Neural cell (in vitro differentiated cells): ENCODE measurements around the gene MTG1. TPM values are rescaled to one million over a fixed set of nuclear protein-coding genes. Genes with fewer than 3 reads are reported as not detected.

Experiments
- H2AFZ ChIP-seq: fragments of 200-600, 300-800 bp; sonication (generic), shearing (Covaris generic); 2 replicates; pipeline ENCODE4 v1.6.0; 2014; ENCODE audit warnings: low read depth, mild to moderate bottlenecking, antibody characterized with exemption, low read length, moderate library complexity
- H3F3A ChIP-seq: fragments of 200-600 bp; shearing (Covaris generic); 2 replicates; pipeline ENCODE4 v1.6.1; 2016; ENCODE audit warnings: mild to moderate bottlenecking, moderate library complexity, mixed read lengths, antibody characterized with exemption, low read length; ENCODE audit not compliant: insufficient read depth, poor library complexity, severe bottlenecking
- H3K27ac ChIP-seq: fragments of 200-600, 300-800 bp; sonication (generic), shearing (Covaris generic); 2 replicates; pipeline ENCODE4 v1.5.1; 2014; ENCODE audit warnings: mild to moderate bottlenecking, low read length, moderate library complexity
- H3K27me3 ChIP-seq: fragments of 300-800, 200-600 bp; sonication (generic), shearing (Covaris generic); 2 replicates; pipeline ENCODE4 v1.6.0; 2014; ENCODE audit warnings: mild to moderate bottlenecking, low read depth, low read length, moderate library complexity; ENCODE audit not compliant: insufficient read depth
- H3K36me3 ChIP-seq: fragments of 300-800, 200-600 bp; sonication (generic), shearing (Covaris generic); 2 replicates; pipeline ENCODE4 v1.5.1; 2014; ENCODE audit warnings: mild to moderate bottlenecking, antibody characterized with exemption, low read length, moderate library complexity; ENCODE audit not compliant: insufficient read depth
- H3K4me2 ChIP-seq: fragments of 300-800, 200-600 bp; sonication (generic), shearing (Covaris generic); 2 replicates; pipeline ENCODE4 v1.6.0; 2014; ENCODE audit warnings: mild to moderate bottlenecking, low read length
- H3K4me3 ChIP-seq: fragments of 300-800, 200-600 bp; sonication (generic), shearing (Covaris generic); 2 replicates; pipeline ENCODE4 v1.5.1; 2014; ENCODE audit warnings: mild to moderate bottlenecking, low read length, moderate library complexity
- H3K79me2 ChIP-seq: fragments of 200-600 bp; shearing (Covaris generic); replicated peaks from 2 replicates; pipeline ENCODE4 v1.6.0; 2014; ENCODE audit warnings: mild to moderate bottlenecking, low read length, moderate library complexity; ENCODE audit not compliant: insufficient read depth
- H3K9ac ChIP-seq: fragments of 300-800, 200-600 bp; sonication (generic), shearing (Covaris generic); 2 replicates; pipeline ENCODE4 v1.6.1; 2016; ENCODE audit warnings: mild to moderate bottlenecking, low read length, mixed read lengths
- H3K9me2 ChIP-seq: fragments of 200-600 bp; shearing (Covaris generic); 2 replicates; pipeline ENCODE4 v1.6.1; 2016; ENCODE audit warnings: mild to moderate bottlenecking, low read length, mixed read lengths; ENCODE audit not compliant: insufficient read depth
- H3K9me3 ChIP-seq: fragments of 200-600, 300-800 bp; sonication (generic), shearing (Covaris generic); 2 replicates; pipeline ENCODE4 v1.6.1; 2016; ENCODE audit warnings: mild to moderate bottlenecking, mixed run types, low read length, moderate library complexity, mixed read lengths
- H4K20me1 ChIP-seq: fragments of 200-600 bp; shearing (Covaris generic); 2 replicates; pipeline ENCODE4 v1.6.1; 2016; ENCODE audit warnings: mild to moderate bottlenecking, mixed run types; ENCODE audit not compliant: insufficient read depth
- EP300 ChIP-seq: fragments of 450-650 bp; conservative IDR thresholded peaks from 2 replicates; pipeline ENCODE4 v1.6.1; 2014; ENCODE audit warnings: antibody characterized with exemption, mild to moderate bottlenecking, moderate library complexity; ENCODE audit not compliant: poor library complexity, severe bottlenecking
- EZH2 ChIP-seq: fragments of 200-600, 300-800 bp; shearing (Covaris generic), sonication (generic); IDR thresholded peaks from 2 replicates; pipeline ENCODE4 v1.6.1; 2014; ENCODE audit warnings: antibody characterized with exemption, low read length, borderline replicate concordance, mild to moderate bottlenecking; ENCODE audit not compliant: insufficient read depth, poor library complexity, severe bottlenecking
- MXI1 ChIP-seq: fragments of 450-650 bp; conservative IDR thresholded peaks from 2 replicates; pipeline ENCODE4 v1.6.1; 2014; ENCODE audit warnings: antibody characterized with exemption, mild to moderate bottlenecking; ENCODE audit not compliant: poor library complexity, severe bottlenecking
- POLR2AphosphoS5 ChIP-seq: IDR thresholded peaks from 2 replicates; pipeline ENCODE4 v1.6.1; 2012
- RAD21 ChIP-seq: fragments of 450-650 bp; conservative IDR thresholded peaks from 2 replicates; pipeline ENCODE4 v1.6.1; 2014; ENCODE audit warnings: antibody characterized with exemption, mild to moderate bottlenecking, moderate library complexity
- REST ChIP-seq: IDR thresholded peaks from 2 replicates; pipeline ENCODE4 v1.6.1; 2012; ENCODE audit warnings: borderline replicate concordance
- SMC3 ChIP-seq: fragments of 450-650 bp; conservative IDR thresholded peaks from 2 replicates; pipeline ENCODE4 v1.6.1; 2014; ENCODE audit warnings: antibody characterized with exemption, mild to moderate bottlenecking, moderate library complexity; ENCODE audit not compliant: poor library complexity
- TAF1 ChIP-seq: IDR thresholded peaks from 2 replicates; pipeline ENCODE4 v1.6.1; 2012; ENCODE audit warnings: low read depth
- polyA plus RNA-seq: library from polyadenylated mRNA; depleted of rRNA; stranded (reverse); fragments of >200 nt; gene quantifications from 2 replicates; pipeline ENCODE4 v1.2.3, GENCODE V29; 2014
- TF ChIP-seq, protein P1 (sequence below): fragments of 450-650 bp; IDR thresholded peaks from 2 replicates; pipeline ENCODE4 v1.5.1; 2014; ENCODE audit warnings: antibody characterized with exemption, mild to moderate bottlenecking, moderate library complexity; ENCODE audit not compliant: poor library complexity, severe bottlenecking

Gene MTG1
- polyA plus RNA-seq, 1 donor from 2014 or later, result 52.3 TPM

DNA sequence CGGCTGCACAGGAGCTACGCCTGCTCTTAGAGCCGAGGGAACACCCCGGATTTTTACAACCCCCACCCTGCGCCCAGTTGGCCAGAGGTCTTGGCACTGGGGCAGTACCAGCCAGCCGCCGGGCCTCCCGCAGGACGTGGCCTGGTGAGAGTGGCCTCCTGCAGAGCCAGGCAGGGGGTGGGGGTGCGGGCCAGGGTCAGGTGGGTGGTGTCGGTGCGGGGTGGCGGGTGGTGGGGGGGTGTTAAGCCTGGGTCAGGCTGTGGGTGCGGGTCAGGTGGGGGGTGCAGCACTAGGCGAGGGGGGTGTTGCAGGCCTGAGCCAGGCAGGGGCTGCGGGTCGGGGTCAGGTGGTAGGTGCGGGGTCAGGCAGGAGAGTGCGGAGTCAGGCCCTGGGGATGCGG lies 21.4 kb upstream of the MTG1 start:
- TF ChIP-seq EP300, result no peak
- no peak for TF ChIP-seq TAF1
- no peak for TF ChIP-seq POLR2AphosphoS5
- no peak for TF ChIP-seq REST
- no peak for TF ChIP-seq EZH2
- TF ChIP-seq, protein P1, sequence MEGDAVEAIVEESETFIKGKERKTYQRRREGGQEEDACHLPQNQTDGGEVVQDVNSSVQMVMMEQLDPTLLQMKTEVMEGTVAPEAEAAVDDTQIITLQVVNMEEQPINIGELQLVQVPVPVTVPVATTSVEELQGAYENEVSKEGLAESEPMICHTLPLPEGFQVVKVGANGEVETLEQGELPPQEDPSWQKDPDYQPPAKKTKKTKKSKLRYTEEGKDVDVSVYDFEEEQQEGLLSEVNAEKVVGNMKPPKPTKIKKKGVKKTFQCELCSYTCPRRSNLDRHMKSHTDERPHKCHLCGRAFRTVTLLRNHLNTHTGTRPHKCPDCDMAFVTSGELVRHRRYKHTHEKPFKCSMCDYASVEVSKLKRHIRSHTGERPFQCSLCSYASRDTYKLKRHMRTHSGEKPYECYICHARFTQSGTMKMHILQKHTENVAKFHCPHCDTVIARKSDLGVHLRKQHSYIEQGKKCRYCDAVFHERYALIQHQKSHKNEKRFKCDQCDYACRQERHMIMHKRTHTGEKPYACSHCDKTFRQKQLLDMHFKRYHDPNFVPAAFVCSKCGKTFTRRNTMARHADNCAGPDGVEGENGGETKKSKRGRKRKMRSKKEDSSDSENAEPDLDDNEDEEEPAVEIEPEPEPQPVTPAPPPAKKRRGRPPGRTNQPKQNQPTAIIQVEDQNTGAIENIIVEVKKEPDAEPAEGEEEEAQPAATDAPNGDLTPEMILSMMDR, result no peak
- no peak for TF ChIP-seq RAD21
- no peak for TF ChIP-seq SMC3
- no peak for TF ChIP-seq MXI1
- Histone ChIP-seq H3K27me3 (no peaks in the 10 kb centered on the region), H2AFZ (no peak overlapping the region), H3K9me2 (no peaks in the 10 kb centered on the region), H3F3A (no peaks in the 10 kb centered on the region), H3K4me3 (peak overlapping the region; percentile 83), H3K79me2 (peaks cover 4% of the 10 kb centered on the region), H3K36me3 (no peaks in the 10 kb centered on the region), H4K20me1 (no peaks in the 10 kb centered on the region), H3K4me2 (peak overlapping the region; percentile 35), H3K9me3 (no peaks in the 10 kb centered on the region), H3K27ac (no peak overlapping the region), H3K9ac (no peak overlapping the region)

- TF ChIP-seq REST, result no peak
- no peak for TF ChIP-seq EZH2
- TF ChIP-seq, protein P1, result no peak
- peak; percentile 15 for TF ChIP-seq RAD21
- peak; percentile 86 for TF ChIP-seq POLR2AphosphoS5
- TF ChIP-seq MXI1, result peak; percentile 65
- peak; percentile 37 for TF ChIP-seq TAF1
- no peak for TF ChIP-seq SMC3
- no peak for TF ChIP-seq EP300
- Histone ChIP-seq H3K9ac (peak within 1 kb of the TSS; percentile 84), H3K79me2 (peaks cover 4% of the 10 kb centered on the region), H3K9me2 (no peaks in the 10 kb centered on the region), H4K20me1 (no peaks in the 10 kb centered on the region), H3F3A (no peaks in the 10 kb centered on the region), H3K27ac (peak within 1 kb of the TSS; percentile 51), H3K27me3 (peaks cover 6% of the 10 kb centered on the region), H3K4me2 (peak within 1 kb of the TSS; percentile 86), H3K9me3 (no peaks in the 10 kb centered on the region), H2AFZ (peak within 1 kb of the TSS; percentile 69), H3K36me3 (no peaks in the 10 kb centered on the region), H3K4me3 (peak within 1 kb of the TSS; percentile 83)
Observed at GRCh38 chr10:133373174-133374090, 20.5 kb upstream of the MTG1 start, which contains the start of gene ECHS1. Gene ECHS1 (minus strand): TSS chr10:133373354. CDS start chr10:133373333, 21 bp downstream.
